ENCODE results near the gene DCTD.

DCTD gene

GRCh38 chr4:182871616-182872015, 45.6 kb downstream of the DCTD start:
- Histone ChIP-seq H3K27ac (ENCODE audit: low read depth, low read length) (no peak overlapping the region), H3K27me3 (ENCODE audit: control insufficient read depth, insufficient read depth, low read length) (no peaks in the 10 kb centered on the region), H3K9ac (ENCODE audit: low read depth, low read length) (no peak overlapping the region), H3K4me1 (ENCODE audit: control insufficient read depth, insufficient read depth, low read length) (peaks cover 4% of the 10 kb centered on the region; the same call in 1 of the 2 replicates), H3K36me3 (ENCODE audit: control insufficient read depth, insufficient read depth, low read length) (no peaks in the 10 kb centered on the region), H3K4me3 (ENCODE audit: low read depth, low read length) (no peak overlapping the region), H3K9me3 (ENCODE audit: control insufficient read depth, insufficient read depth, low read length) (no peaks in the 10 kb centered on the region)

GRCh38 chr4:182869697-182870096, 47.5 kb downstream of the DCTD start:
- H3K27ac ChIP-seq (ENCODE audit: low read depth, low read length): no peak overlapping the region

GRCh38 chr4:182866746-182867145, 50.4 kb downstream of the DCTD start:
- H3K27me3 ChIP-seq (ENCODE audit: control insufficient read depth, insufficient read depth, low read length): no peaks in the 10 kb centered on the region
- no peaks in the 10 kb centered on the region for H3K36me3 ChIP-seq (ENCODE audit: control insufficient read depth, insufficient read depth, low read length)

More at GRCh38 chr4:182869697-182870096, 47.5 kb downstream of the DCTD start:
- H3K36me3 ChIP-seq (ENCODE audit: control insufficient read depth, insufficient read depth, low read length): no peaks in the 10 kb centered on the region
- no peak overlapping the region for H3K9ac ChIP-seq (ENCODE audit: low read depth, low read length)
- H3K9me3 ChIP-seq (ENCODE audit: control insufficient read depth, insufficient read depth, low read length): no peaks in the 10 kb centered on the region
- H3K4me1 ChIP-seq (ENCODE audit: control insufficient read depth, insufficient read depth, low read length): peaks cover 21% of the 10 kb centered on the region
- H3K27me3 ChIP-seq (ENCODE audit: control insufficient read depth, insufficient read depth, low read length): no peaks in the 10 kb centered on the region
- H3K4me3 ChIP-seq (ENCODE audit: low read depth, low read length): no peak overlapping the region

GRCh38 chr4:182863501-182863900, 53.7 kb downstream of the DCTD start:
- H3K4me1 ChIP-seq (ENCODE audit: control insufficient read depth, insufficient read depth, low read length): peaks cover 21% of the 10 kb centered on the region
- no peak overlapping the region for H3K27ac ChIP-seq (ENCODE audit: low read depth, low read length)
- no peaks in the 10 kb centered on the region for H3K9me3 ChIP-seq (ENCODE audit: control insufficient read depth, insufficient read depth, low read length)
- H3K36me3 ChIP-seq (ENCODE audit: control insufficient read depth, insufficient read depth, low read length): no peaks in the 10 kb centered on the region
- H3K4me3 ChIP-seq (ENCODE audit: low read depth, low read length): no peak overlapping the region
- no peaks in the 10 kb centered on the region for H3K27me3 ChIP-seq (ENCODE audit: control insufficient read depth, insufficient read depth, low read length)
- H3K9ac ChIP-seq (ENCODE audit: low read depth, low read length): no peak overlapping the region

More at GRCh38 chr4:182866746-182867145, 50.4 kb downstream of the DCTD start:
- H3K9me3 ChIP-seq (ENCODE audit: control insufficient read depth, insufficient read depth, low read length): no peaks in the 10 kb centered on the region
- no peak overlapping the region for H3K4me3 ChIP-seq (ENCODE audit: low read depth, low read length)
- peaks cover 21% of the 10 kb centered on the region for H3K4me1 ChIP-seq (ENCODE audit: control insufficient read depth, insufficient read depth, low read length)
- H3K27ac ChIP-seq (ENCODE audit: low read depth, low read length): no peak overlapping the region
- H3K9ac ChIP-seq (ENCODE audit: low read depth, low read length): no peak overlapping the region

- no peaks in the 10 kb centered on the region for H3K9me3 ChIP-seq (ENCODE audit: control insufficient read depth, insufficient read depth, low read length)
- peaks cover 21% of the 10 kb centered on the region for H3K4me1 ChIP-seq (ENCODE audit: control insufficient read depth, insufficient read depth, low read length)
- H3K27me3 ChIP-seq (ENCODE audit: control insufficient read depth, insufficient read depth, low read length): no peaks in the 10 kb centered on the region
- no peaks in the 10 kb centered on the region for H3K36me3 ChIP-seq (ENCODE audit: control insufficient read depth, insufficient read depth, low read length)
- no peak overlapping the region for H3K27ac ChIP-seq (ENCODE audit: low read depth, low read length)
- no peak overlapping the region for H3K9ac ChIP-seq (ENCODE audit: low read depth, low read length)
- H3K4me3 ChIP-seq (ENCODE audit: low read depth, low read length): no peak overlapping the region
Observed at GRCh38 chr4:182862921-182863320, 54.3 kb downstream of the DCTD start.

- H3K4me1 ChIP-seq (ENCODE audit: control insufficient read depth, insufficient read depth, low read length): peaks cover 21% of the 10 kb centered on the region
- no peaks in the 10 kb centered on the region for H3K27me3 ChIP-seq (ENCODE audit: control insufficient read depth, insufficient read depth, low read length)
- no peaks in the 10 kb centered on the region for H3K9me3 ChIP-seq (ENCODE audit: control insufficient read depth, insufficient read depth, low read length)
- no peaks in the 10 kb centered on the region for H3K36me3 ChIP-seq (ENCODE audit: control insufficient read depth, insufficient read depth, low read length)
- H3K9ac ChIP-seq (ENCODE audit: low read depth, low read length): no peak overlapping the region
- no peak overlapping the region for H3K27ac ChIP-seq (ENCODE audit: low read depth, low read length)
- no peak overlapping the region for H3K4me3 ChIP-seq (ENCODE audit: low read depth, low read length)
Observed at GRCh38 chr4:182862141-182862875, 54.9 kb downstream of the DCTD start.

- Histone ChIP-seq H3K9ac (ENCODE audit: low read depth, low read length) (no peak overlapping the region), H3K9me3 (ENCODE audit: control insufficient read depth, insufficient read depth, low read length) (no peaks in the 10 kb centered on the region), H3K4me1 (ENCODE audit: control insufficient read depth, insufficient read depth, low read length) (peaks cover 15% of the 10 kb centered on the region), H3K36me3 (ENCODE audit: control insufficient read depth, insufficient read depth, low read length) (no peaks in the 10 kb centered on the region), H3K27me3 (ENCODE audit: control insufficient read depth, insufficient read depth, low read length) (no peaks in the 10 kb centered on the region), H3K27ac (ENCODE audit: low read depth, low read length) (no peak overlapping the region), H3K4me3 (ENCODE audit: low read depth, low read length) (no peak overlapping the region)
Observed at GRCh38 chr4:182861346-182861745, 55.8 kb downstream of the DCTD start.

- H3K4me3 ChIP-seq (ENCODE audit: low read depth, low read length): no peak overlapping the region
- no peak overlapping the region for H3K27ac ChIP-seq (ENCODE audit: low read depth, low read length)
- H3K9ac ChIP-seq (ENCODE audit: low read depth, low read length): no peak overlapping the region
- H3K27me3 ChIP-seq (ENCODE audit: control insufficient read depth, insufficient read depth, low read length): no peaks in the 10 kb centered on the region
- H3K4me1 ChIP-seq (ENCODE audit: control insufficient read depth, insufficient read depth, low read length): peaks cover 1% of the 10 kb centered on the region
- no peaks in the 10 kb centered on the region for H3K9me3 ChIP-seq (ENCODE audit: control insufficient read depth, insufficient read depth, low read length)
- H3K36me3 ChIP-seq (ENCODE audit: control insufficient read depth, insufficient read depth, low read length): no peaks in the 10 kb centered on the region
Observed at GRCh38 chr4:182859730-182860129, 57.5 kb downstream of the DCTD start.

GRCh38 chr4:182858711-182859110, 58.5 kb downstream of the DCTD start:
- no peaks in the 10 kb centered on the region for H3K27me3 ChIP-seq (ENCODE audit: control insufficient read depth, insufficient read depth, low read length)
- no peaks in the 10 kb centered on the region for H3K9me3 ChIP-seq (ENCODE audit: control insufficient read depth, insufficient read depth, low read length)
- no peak overlapping the region for H3K27ac ChIP-seq (ENCODE audit: low read depth, low read length)
- H3K9ac ChIP-seq (ENCODE audit: low read depth, low read length): no peak overlapping the region
- peaks cover 9% of the 10 kb centered on the region for H3K4me1 ChIP-seq (ENCODE audit: control insufficient read depth, insufficient read depth, low read length)
- no peaks in the 10 kb centered on the region for H3K36me3 ChIP-seq (ENCODE audit: control insufficient read depth, insufficient read depth, low read length)
- no peak overlapping the region for H3K4me3 ChIP-seq (ENCODE audit: low read depth, low read length)

- Histone ChIP-seq H3K9ac (ENCODE audit: low read depth, low read length) (no peak overlapping the region), H3K27me3 (ENCODE audit: control insufficient read depth, insufficient read depth, low read length) (no peaks in the 10 kb centered on the region), H3K9me3 (ENCODE audit: control insufficient read depth, insufficient read depth, low read length) (peaks cover 9% of the 10 kb centered on the region; the same call in 1 of the 2 replicates), H3K4me3 (ENCODE audit: low read depth, low read length) (no peak overlapping the region), H3K36me3 (ENCODE audit: control insufficient read depth, insufficient read depth, low read length) (no peaks in the 10 kb centered on the region), H3K4me1 (ENCODE audit: control insufficient read depth, insufficient read depth, low read length) (peaks cover 10% of the 10 kb centered on the region; the same call in 1 of the 2 replicates), H3K27ac (ENCODE audit: low read depth, low read length) (no peak overlapping the region)
Observed at GRCh38 chr4:182856862-182857261, 60.3 kb downstream of the DCTD start.

- Histone ChIP-seq H3K27me3 (ENCODE audit: control insufficient read depth, insufficient read depth, low read length) (no peaks in the 10 kb centered on the region), H3K36me3 (ENCODE audit: control insufficient read depth, insufficient read depth, low read length) (no peaks in the 10 kb centered on the region), H3K9me3 (ENCODE audit: control insufficient read depth, insufficient read depth, low read length) (peaks cover 9% of the 10 kb centered on the region; the same call in 1 of the 2 replicates), H3K4me3 (ENCODE audit: low read depth, low read length) (no peak overlapping the region), H3K9ac (ENCODE audit: low read depth, low read length) (no peak overlapping the region), H3K4me1 (ENCODE audit: control insufficient read depth, insufficient read depth, low read length) (peaks cover 10% of the 10 kb centered on the region; the same call in 1 of the 2 replicates), H3K27ac (ENCODE audit: low read depth, low read length) (no peak overlapping the region)
Observed at GRCh38 chr4:182855877-182856276, 61.3 kb downstream of the DCTD start.

Measured in HUES48 (cell line).